Measurements from ENCODE around the gene FCN1.

FCN1 gene

GRCh38 chr9:134888603-134889190, 29.0 kb downstream of the FCN1 start:
- Mint-ChIP-seq H3K4me3 (no peak overlapping the region), H3K4me1 (ENCODE audit: low read depth) (no peaks in the 10 kb centered on the region), H3K36me3 (ENCODE audit: low read depth) (no peaks in the 10 kb centered on the region), H3K9me3 (no peaks in the 10 kb centered on the region), H3K27me3 (peaks cover 24% of the 10 kb centered on the region), H3K27ac (no peak overlapping the region)
- DNase-seq, result peak; percentile 20

GRCh38 chr9:134887686-134888602, 29.8 kb downstream of the FCN1 start:
- peak; percentile 15 for DNase-seq
- Mint-ChIP-seq H3K9me3 (no peaks in the 10 kb centered on the region), H3K4me1 (ENCODE audit: low read depth) (no peaks in the 10 kb centered on the region), H3K27ac (no peak overlapping the region), H3K27me3 (peaks cover 23% of the 10 kb centered on the region), H3K36me3 (ENCODE audit: low read depth) (no peaks in the 10 kb centered on the region), H3K4me3 (no peak overlapping the region)

- H3K9me3 Mint-ChIP-seq, result no peaks in the 10 kb centered on the region
- H3K4me1 Mint-ChIP-seq (ENCODE audit: low read depth), result no peaks in the 10 kb centered on the region
- DNase-seq, result no peak
- no peak overlapping the region for H3K27ac Mint-ChIP-seq
- H3K4me3 Mint-ChIP-seq, result no peak overlapping the region
- no peaks in the 10 kb centered on the region for H3K36me3 Mint-ChIP-seq (ENCODE audit: low read depth)
- peaks cover 23% of the 10 kb centered on the region for H3K27me3 Mint-ChIP-seq
Observed at GRCh38 chr9:134887219-134887618, 30.5 kb downstream of the FCN1 start.

DNA sequence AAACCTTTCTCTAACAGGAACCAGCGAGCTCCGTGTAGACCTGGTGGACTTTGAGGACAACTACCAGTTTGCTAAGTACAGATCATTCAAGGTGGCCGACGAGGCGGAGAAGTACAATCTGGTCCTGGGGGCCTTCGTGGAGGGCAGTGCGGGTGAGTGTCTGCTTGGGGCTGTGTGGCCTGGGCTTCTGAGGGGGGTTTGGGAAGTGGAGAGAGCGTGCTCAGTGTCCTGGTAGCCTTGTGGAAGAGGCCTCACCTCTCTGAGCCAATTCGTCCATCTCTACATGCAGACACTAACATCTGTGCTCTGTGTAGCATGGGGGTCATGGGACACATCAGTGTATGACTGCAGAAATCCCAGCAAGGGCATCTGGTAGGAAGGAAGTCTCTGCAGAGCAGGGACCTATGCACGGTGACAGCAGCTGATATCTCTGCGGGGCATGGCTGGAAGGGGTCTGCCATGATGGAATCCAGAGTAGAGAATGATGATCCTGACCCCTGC, 31.2 kb downstream of the FCN1 start:
- no peak overlapping the region for H3K27ac Mint-ChIP-seq
- no peak overlapping the region for H3K4me3 Mint-ChIP-seq
- H3K4me1 Mint-ChIP-seq (ENCODE audit: low read depth), result no peaks in the 10 kb centered on the region
- no peaks in the 10 kb centered on the region for H3K9me3 Mint-ChIP-seq
- DNase-seq, result no peak
- no peaks in the 10 kb centered on the region for H3K36me3 Mint-ChIP-seq (ENCODE audit: low read depth)
- H3K27me3 Mint-ChIP-seq, result peaks cover 23% of the 10 kb centered on the region

GRCh38 chr9:134885679-134886412, 31.9 kb downstream of the FCN1 start:
- Mint-ChIP-seq H3K27me3 (peaks cover 23% of the 10 kb centered on the region), H3K4me3 (no peak overlapping the region), H3K27ac (no peak overlapping the region), H3K36me3 (ENCODE audit: low read depth) (no peaks in the 10 kb centered on the region), H3K9me3 (no peaks in the 10 kb centered on the region), H3K4me1 (ENCODE audit: low read depth) (no peaks in the 10 kb centered on the region)
- no peak for DNase-seq

- Mint-ChIP-seq H3K4me3 (no peak overlapping the region), H3K27ac (no peak overlapping the region), H3K4me1 (ENCODE audit: low read depth) (no peaks in the 10 kb centered on the region), H3K27me3 (peaks cover 21% of the 10 kb centered on the region), H3K36me3 (ENCODE audit: low read depth) (no peaks in the 10 kb centered on the region), H3K9me3 (no peaks in the 10 kb centered on the region)
- no peak for DNase-seq
Observed at GRCh38 chr9:134885001-134885678, 32.6 kb downstream of the FCN1 start.

DNA sequence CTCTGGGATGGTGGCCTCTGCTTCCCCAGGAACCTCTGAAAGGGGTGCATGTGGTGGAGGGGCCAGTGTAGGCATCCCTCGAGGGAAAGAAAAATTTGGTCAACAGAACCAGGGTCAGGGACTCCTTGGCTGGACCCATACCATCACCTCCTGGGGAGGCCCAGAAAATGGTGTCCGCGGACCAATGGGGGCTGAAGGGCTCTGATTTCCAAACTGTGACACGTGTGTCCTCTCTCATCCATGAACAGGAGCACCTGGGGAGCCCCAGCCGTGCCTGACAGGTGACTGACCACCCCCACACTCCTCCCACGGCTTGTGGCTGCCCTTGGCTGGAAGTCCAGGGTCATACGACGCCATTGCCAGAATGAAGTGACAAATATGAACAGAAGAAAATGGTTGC, 33.2 kb downstream of the FCN1 start:
- Mint-ChIP-seq H3K4me3 (no peak overlapping the region), H3K27ac (no peak overlapping the region), H3K36me3 (ENCODE audit: low read depth) (no peaks in the 10 kb centered on the region), H3K9me3 (no peaks in the 10 kb centered on the region), H3K27me3 (peaks cover 17% of the 10 kb centered on the region), H3K4me1 (ENCODE audit: low read depth) (no peaks in the 10 kb centered on the region)
- no peak for DNase-seq

DNA sequence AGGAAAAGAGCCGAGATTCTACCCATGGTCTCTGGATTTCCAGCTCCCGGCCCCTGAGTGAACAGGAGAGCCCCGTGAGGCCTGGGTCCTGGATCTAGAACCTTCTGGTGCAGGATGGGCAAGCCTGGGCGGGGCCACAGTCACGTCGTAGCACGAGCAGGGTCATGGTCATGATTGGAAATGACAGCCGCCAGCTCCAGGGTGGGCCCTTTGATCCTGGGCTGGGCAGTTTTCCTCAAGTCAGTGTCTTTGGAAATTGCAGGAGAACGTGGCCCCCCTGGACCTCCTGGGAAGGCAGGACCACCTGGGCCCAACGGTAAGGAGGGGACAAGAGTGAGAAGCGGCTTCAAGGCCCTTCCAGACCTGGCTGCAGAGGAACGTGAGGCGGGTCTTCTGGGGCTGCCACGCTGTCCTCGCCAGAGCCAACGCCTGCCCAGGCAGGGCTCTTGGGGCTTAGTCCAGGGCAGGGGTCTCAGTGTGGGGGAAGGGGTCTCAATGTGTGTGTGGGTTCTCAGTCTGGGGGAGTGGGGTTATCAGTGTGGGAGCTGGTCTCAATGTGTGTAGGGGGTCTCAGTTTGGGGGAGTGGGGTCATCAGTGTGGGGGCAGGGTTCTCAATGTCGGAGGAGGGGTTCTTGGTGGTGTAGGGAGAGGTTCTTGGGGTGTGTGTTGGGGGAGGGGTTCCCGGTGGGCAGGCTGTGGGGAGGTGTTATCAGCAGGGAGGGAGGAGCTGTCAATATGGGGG, 34.5 kb downstream of the FCN1 start:
- Mint-ChIP-seq H3K27me3 (peaks cover 15% of the 10 kb centered on the region), H3K4me3 (no peak overlapping the region), H3K4me1 (ENCODE audit: low read depth) (no peaks in the 10 kb centered on the region), H3K27ac (no peak overlapping the region), H3K36me3 (ENCODE audit: low read depth) (no peaks in the 10 kb centered on the region), H3K9me3 (no peaks in the 10 kb centered on the region)
- DNase-seq, result no peak

- no peak for DNase-seq
- H3K9me3 Mint-ChIP-seq, result no peaks in the 10 kb centered on the region
- no peaks in the 10 kb centered on the region for H3K36me3 Mint-ChIP-seq (ENCODE audit: low read depth)
- no peaks in the 10 kb centered on the region for H3K4me1 Mint-ChIP-seq (ENCODE audit: low read depth)
- H3K27ac Mint-ChIP-seq, result no peak overlapping the region
- no peak overlapping the region for H3K4me3 Mint-ChIP-seq
- peaks cover 13% of the 10 kb centered on the region for H3K27me3 Mint-ChIP-seq
Observed at GRCh38 chr9:134882204-134882785, 35.4 kb downstream of the FCN1 start.

DNA sequence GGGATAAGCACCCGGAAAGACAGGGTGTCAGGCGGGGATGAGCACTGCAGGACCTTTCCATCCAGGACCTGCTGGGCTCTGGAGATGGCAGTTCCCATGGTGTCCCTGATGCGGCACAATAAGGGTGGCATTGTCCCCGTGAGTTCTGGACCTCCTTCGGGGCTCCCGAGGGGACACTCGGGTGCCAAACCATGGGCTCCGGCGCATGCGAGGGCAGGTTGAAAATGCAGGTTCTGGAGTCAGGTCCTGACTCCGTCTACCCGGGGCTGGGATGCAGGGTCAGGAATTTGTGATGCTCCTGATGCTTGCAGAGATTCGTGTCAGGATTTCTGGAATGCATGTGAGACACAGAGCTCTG, 36.4 kb downstream of the FCN1 start:
- Mint-ChIP-seq H3K4me1 (ENCODE audit: low read depth) (no peaks in the 10 kb centered on the region), H3K9me3 (no peaks in the 10 kb centered on the region), H3K36me3 (ENCODE audit: low read depth) (no peaks in the 10 kb centered on the region), H3K27me3 (peaks cover 8% of the 10 kb centered on the region), H3K4me3 (no peak overlapping the region), H3K27ac (no peak overlapping the region)
- DNase-seq, result no peak

DNA sequence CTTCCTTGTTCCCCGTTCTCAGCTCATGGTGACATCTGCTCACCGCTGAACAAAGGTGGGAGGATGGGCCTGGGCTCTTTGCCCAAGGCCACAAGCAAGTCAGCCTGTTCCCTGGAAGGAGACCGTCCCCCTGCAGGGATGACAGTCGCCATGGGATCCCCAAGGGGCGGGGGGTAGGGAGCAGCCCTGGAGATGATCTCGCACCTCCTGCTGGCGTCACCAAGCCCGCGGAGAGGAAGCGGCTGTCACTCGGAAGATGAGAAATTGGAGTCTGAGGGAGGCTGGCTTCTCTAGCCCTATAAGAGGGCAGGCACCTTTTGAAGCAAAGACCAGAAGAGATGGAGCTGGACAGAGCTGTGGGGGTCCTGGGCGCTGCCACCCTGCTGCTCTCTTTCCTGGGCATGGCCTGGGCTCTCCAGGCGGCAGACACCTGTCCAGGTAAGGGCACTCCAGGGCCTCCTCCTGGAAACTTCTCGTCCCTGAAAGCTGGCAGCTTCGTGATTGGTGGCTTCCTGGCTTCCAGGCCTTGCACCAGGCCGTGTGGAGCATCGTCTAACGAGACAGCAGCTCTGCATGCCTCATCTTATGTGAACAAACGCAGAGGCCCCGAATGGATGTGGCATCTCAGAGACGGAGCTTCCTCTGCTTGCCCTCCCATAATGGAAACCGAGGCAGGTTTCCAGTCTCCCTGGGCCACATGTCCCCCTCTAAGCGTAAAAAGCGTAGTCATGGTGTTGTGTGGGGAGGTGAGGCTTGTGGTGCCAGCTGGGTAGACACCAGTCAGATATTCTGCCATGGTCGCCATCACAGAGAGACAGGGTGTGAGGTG, 37.0 kb downstream of the FCN1 start, which contains the start of gene FCN2:
FCN2 (plus strand) TSS at position 327 of the 829 bp plus-strand sequence; CDS start at position 339, 12 bp downstream.
- no peaks in the 10 kb centered on the region for H3K9me3 Mint-ChIP-seq
- DNase-seq, result no peak
- H3K27me3 Mint-ChIP-seq, result peaks cover 7% of the 10 kb centered on the region
- H3K36me3 Mint-ChIP-seq (ENCODE audit: low read depth), result no peaks in the 10 kb centered on the region
- no peak within 1 kb of the TSS for H3K27ac Mint-ChIP-seq
- H3K4me3 Mint-ChIP-seq, result no peak within 1 kb of the TSS
- H3K4me1 Mint-ChIP-seq (ENCODE audit: low read depth), result no peaks in the 10 kb centered on the region

DNA sequence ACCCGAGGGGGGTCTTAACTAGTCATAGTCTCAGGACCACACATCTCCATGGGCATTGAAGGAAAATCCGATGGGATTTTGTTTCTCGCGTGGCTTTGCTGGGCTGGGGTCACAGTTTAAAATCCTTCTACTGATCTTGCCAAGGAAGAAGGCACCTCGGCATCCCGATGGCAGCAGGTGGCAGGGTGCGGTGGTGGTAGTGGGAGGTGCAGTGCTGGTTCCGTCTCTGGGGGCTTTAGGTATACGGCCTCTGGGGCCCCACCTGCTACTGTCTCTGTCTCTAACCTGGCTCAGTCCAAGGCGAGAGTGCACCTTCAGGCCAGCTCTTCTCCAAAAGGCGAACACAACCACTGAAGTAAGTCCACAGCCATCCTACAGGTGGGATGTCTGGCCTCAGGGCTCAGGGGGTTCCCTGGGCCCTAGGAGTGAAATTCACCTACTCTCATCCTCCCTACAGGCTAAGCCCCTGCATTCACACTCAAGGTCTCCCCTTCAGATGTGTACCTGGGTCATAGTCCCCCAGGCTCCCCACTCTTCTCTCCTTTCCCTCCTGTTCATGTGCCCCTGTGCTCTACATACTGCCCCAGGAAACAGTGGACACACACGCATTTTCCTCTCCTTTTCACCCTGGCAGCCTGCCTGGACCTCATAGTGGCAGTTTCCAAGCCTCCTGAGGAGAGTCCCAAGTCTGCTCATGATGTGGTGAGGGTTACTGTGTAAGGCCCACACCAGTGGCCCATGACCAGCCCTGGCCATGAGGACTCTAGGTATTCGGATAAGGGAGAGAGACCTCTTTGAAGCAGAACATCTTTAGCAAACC, 37.8 kb downstream of the FCN1 start:
- no peaks in the 10 kb centered on the region for H3K9me3 Mint-ChIP-seq
- H3K36me3 Mint-ChIP-seq (ENCODE audit: low read depth), result no peaks in the 10 kb centered on the region
- H3K27me3 Mint-ChIP-seq, result peaks cover 7% of the 10 kb centered on the region
- no peak for DNase-seq
- no peaks in the 10 kb centered on the region for H3K4me1 Mint-ChIP-seq (ENCODE audit: low read depth)
- no peak overlapping the region for H3K4me3 Mint-ChIP-seq
- no peak overlapping the region for H3K27ac Mint-ChIP-seq
